IPS DF 4.7 (cell line): ENCODE measurements around the gene GCLC.

Experiments
- DNase-seq: peaks from one replicate; pipeline ENCODE4 v3.0.0-alpha.2; 2013; ENCODE audit warnings: low spot score; ENCODE audit errors: extremely low read depth

The GCLC gene

DNA sequence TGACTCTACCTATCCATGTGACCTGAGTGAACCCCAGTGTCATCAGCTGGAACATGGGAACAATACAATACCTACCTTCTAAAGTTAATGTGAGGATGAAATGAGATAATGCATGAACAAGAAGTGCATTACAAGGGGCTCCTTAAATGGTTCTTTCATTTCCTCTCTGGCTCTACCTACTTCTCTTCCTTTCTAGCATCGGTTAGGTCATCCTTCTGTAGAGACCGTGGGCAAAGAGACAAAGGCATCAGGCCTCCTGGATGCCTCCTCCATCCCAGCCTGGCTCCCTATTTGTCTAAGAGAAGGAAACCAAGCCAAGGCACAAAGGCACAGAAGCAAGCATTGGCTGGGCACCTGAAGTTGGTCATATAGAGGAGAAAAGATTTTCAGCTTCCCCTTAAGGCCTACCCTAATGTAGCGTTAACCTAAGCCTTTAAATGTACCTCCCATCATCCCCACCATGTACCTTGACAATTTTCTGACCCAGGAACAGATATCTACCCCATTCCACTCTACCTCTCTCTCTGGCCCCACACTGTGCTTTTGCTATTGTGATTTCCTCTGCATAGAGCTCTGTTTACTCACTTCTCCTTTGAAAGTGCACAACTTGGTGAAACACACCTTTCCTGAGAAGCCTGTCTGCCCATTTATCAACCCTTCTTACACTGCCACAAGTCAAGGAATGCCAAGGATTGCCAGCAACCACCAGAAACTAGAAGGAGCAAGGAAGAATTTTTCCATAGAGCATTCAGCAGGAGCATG is 86.6 kb downstream of the GCLC start:
- no peak for DNase-seq

DNA sequence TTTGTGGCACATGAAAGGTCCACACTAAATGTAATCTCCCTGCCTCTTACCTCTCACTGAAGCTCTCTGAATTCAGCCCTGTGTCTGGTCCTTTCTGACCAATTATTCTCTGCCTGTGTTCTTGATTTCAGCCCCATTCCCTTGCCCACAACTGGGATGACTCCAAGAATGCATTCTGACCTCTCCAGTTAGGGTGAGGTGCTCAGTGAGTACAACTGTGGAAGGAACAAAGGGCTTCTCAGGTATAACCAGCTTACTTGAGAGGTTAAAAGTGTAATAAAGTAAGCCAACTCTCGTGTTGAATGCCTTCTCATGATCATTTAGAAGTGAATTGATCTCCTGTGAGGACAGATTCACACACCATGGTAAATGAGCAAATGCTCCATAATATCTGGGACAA is 88.1 kb downstream of the GCLC start:
- DNase-seq: no peak

GRCh38 chr6:53455678-53456077 is 89.2 kb downstream of the GCLC start:
- DNase-seq: no peak

DNA sequence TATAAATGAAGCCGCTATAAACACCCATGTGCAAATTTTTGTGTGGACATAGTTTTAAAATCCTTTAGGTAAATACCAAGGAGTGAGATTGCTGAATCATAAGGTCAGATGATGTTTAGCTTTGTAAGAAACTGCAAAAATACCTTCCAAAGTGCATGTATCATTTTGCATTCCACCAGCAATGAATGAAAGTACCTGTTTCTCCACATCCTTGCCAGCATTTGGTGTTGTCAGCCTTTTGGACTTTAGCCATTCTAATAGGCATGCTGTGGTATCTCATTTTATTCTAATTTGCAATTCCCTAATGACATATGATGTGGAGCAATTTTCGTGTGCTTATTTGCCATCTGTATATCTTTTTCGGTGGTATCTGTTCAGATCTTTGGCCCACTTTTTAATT is 93.7 kb downstream of the GCLC start:
- no peak for DNase-seq

DNA sequence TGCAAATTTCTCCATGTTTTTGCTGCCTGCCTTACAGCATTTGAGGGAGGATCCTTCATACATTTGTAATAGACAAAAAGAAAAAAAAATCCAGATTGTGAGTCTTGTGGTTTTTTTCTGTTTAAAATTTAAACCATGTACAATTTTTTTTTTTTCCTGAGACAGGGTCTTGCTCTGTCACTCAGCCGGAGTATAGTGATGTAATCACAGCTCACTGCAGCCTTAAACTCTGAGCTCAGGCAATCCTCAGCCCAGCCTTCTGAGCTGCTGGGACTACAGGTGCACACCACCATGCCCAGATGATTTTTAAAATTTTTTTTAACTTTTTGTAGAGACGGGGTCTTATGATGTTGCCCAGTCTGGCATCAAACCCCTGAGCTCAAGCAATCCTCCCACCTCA is 97.0 kb downstream of the GCLC start:
- no peak for DNase-seq
